ENCODE measurements around the gene FAM193A.

Gene FAM193A

DNA sequence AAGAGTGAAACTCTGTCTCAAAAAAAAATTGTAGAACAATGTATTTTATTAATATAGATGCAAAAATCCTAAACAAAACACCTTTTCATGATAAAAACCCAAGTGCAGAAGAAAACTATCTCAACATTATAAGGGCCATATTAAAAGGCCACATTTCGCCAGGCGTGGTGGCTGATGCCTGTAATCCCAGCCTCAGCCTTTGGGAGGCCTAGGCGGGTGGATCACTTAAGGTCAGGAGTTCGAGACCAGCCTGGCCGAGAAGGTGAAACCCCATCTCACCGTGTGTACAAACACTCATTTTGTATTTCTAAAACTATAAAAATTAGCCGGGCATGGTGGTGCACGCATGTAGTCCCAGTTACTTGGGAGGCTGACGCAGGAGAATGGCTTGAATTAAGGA, 9.9 kb upstream of the FAM193A start:
- TF ChIP-seq, protein P1, sequence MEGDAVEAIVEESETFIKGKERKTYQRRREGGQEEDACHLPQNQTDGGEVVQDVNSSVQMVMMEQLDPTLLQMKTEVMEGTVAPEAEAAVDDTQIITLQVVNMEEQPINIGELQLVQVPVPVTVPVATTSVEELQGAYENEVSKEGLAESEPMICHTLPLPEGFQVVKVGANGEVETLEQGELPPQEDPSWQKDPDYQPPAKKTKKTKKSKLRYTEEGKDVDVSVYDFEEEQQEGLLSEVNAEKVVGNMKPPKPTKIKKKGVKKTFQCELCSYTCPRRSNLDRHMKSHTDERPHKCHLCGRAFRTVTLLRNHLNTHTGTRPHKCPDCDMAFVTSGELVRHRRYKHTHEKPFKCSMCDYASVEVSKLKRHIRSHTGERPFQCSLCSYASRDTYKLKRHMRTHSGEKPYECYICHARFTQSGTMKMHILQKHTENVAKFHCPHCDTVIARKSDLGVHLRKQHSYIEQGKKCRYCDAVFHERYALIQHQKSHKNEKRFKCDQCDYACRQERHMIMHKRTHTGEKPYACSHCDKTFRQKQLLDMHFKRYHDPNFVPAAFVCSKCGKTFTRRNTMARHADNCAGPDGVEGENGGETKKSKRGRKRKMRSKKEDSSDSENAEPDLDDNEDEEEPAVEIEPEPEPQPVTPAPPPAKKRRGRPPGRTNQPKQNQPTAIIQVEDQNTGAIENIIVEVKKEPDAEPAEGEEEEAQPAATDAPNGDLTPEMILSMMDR (IDR thresholded peaks at IDR 0.05; ENCODE audit: low read depth, low read length), result no peak
- no peak for TF ChIP-seq EZH2phosphoT487 (IDR thresholded peaks at IDR 0.05; ENCODE audit: low read depth)
- Histone ChIP-seq H2AFZ (ENCODE audit: low read depth, low read length) (no peak overlapping the region), H3K79me2 (ENCODE audit: low read length) (no peaks in the 10 kb centered on the region), H3K27me3 (ENCODE audit: low read depth, low read length) (no peaks in the 10 kb centered on the region), H4K20me1 (ENCODE audit: insufficient read depth, low read length) (no peaks in the 10 kb centered on the region), H3K9ac (ENCODE audit: low read length) (no peak overlapping the region), H3K4me1 (ENCODE audit: low read length) (no peaks in the 10 kb centered on the region), H3K36me3 (replicated peaks; ENCODE audit: low read depth, low read length) (no peaks in the 10 kb centered on the region), H3K4me3 (ENCODE audit: low read length) (no peak overlapping the region), H3K9me3 (ENCODE audit: insufficient read depth, low read length) (no peaks in the 10 kb centered on the region), H3K4me2 (ENCODE audit: low read length) (no peak overlapping the region), H3K27ac (ENCODE audit: low read length) (no peak overlapping the region)

DNA sequence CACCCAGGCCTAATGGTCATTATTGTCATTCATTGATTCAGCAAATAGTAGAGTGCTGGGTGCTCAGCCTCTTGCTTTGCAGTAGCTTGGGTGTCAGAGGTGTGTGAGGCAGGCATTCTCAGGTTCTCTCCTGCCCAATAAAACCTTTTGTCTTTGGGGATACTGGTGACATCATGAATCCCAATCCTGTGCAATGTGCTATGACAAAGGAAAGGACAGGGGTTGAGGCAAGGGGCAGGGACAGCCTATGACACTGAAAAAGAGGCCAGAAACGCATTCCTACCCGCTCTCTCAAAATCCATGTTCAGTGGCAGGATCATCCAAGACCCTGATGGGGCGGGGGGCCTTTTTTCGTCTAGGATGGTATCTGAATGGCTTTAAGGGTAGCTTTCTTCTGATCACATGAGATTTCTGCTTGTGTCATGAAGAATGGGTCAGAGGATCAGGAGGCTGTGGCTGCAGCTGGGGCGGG, 1.5 kb upstream of the FAM193A start:
- H4K20me1 ChIP-seq (ENCODE audit: insufficient read depth, low read length), result peaks cover 19% of the 10 kb centered on the region
- H3K27me3 ChIP-seq (ENCODE audit: low read depth, low read length), result no peaks in the 10 kb centered on the region
- peaks cover 11% of the 10 kb centered on the region for H3K4me1 ChIP-seq (ENCODE audit: low read length)
- H3K9ac ChIP-seq (ENCODE audit: low read length), result peak overlapping the region; percentile 93
- H3K36me3 ChIP-seq (replicated peaks; ENCODE audit: low read depth, low read length), result peaks cover 4% of the 10 kb centered on the region
- H2AFZ ChIP-seq (ENCODE audit: low read depth, low read length), result peak overlapping the region; percentile 70
- no peaks in the 10 kb centered on the region for H3K9me3 ChIP-seq (ENCODE audit: insufficient read depth, low read length)
- H3K4me2 ChIP-seq (ENCODE audit: low read length), result peak overlapping the region; percentile 94
- peak overlapping the region; percentile 75 for H3K27ac ChIP-seq (ENCODE audit: low read length)
- TF ChIP-seq EZH2phosphoT487 (IDR thresholded peaks at IDR 0.05; ENCODE audit: low read depth), result no peak
- TF ChIP-seq, protein P1 (IDR thresholded peaks at IDR 0.05; ENCODE audit: low read depth, low read length), result no peak
- peaks cover 32% of the 10 kb centered on the region for H3K79me2 ChIP-seq (ENCODE audit: low read length)
- peak overlapping the region; percentile 93 for H3K4me3 ChIP-seq (ENCODE audit: low read length)

DNA sequence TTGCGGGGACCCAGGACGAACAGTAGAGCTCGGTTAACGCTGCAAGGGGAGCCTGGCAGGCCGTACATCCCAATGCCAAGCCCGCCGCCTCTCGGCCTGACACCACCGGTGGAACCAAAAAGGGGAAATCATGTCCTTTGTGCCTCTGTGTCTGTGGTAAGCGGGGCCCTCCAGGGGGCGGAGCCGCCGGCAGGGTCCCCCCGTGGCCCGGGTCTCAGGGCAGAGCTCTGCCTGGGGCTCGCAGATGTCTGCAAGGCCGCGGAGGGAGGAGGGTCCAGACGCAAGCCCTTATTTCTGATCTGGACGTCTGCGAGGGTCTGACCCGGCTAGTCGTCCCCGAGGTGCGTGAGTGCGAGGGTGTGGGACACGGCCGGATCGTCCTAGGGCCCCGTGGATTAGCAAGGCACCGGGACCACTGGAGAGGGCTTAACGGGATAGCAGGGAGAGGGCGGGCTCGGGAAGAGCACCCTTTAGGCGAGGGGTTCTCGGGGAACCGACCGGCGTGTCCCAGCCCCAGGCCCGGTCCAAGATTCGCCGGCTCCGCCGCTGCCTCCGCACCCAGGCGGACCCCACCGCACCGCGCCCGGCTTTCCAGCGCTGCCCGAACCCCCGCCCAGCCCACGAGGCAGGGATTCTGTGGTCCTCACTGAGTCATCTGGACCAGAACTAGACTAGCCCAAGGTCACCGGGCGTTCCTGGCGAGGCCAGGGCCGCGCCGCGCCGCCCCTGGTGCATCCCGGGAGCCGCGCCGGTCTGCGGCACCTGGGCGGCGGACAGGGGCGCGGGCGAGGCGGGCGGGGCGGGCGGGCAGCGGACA, 863 bp upstream of the FAM193A start:
- H3K27ac ChIP-seq (ENCODE audit: low read length), result peak overlapping the region; percentile 75

More for the DNA sequence above, 863 bp upstream of the FAM193A start:
- peak overlapping the region; percentile 94 for H3K4me2 ChIP-seq (ENCODE audit: low read length)
- peak overlapping the region; percentile 93 for H3K9ac ChIP-seq (ENCODE audit: low read length)
- no peaks in the 10 kb centered on the region for H3K27me3 ChIP-seq (ENCODE audit: low read depth, low read length)
- H3K4me3 ChIP-seq (ENCODE audit: low read length), result peak overlapping the region; percentile 93
- H3K79me2 ChIP-seq (ENCODE audit: low read length), result peaks cover 39% of the 10 kb centered on the region
- peak overlapping the region; percentile 70 for H2AFZ ChIP-seq (ENCODE audit: low read depth, low read length)
- H3K4me1 ChIP-seq (ENCODE audit: low read length), result peaks cover 11% of the 10 kb centered on the region
- H3K36me3 ChIP-seq (replicated peaks; ENCODE audit: low read depth, low read length), result peaks cover 4% of the 10 kb centered on the region
- TF ChIP-seq, protein P1 (IDR thresholded peaks at IDR 0.05; ENCODE audit: low read depth, low read length), result peak; percentile 55
- TF ChIP-seq EZH2phosphoT487 (IDR thresholded peaks at IDR 0.05; ENCODE audit: low read depth), result no peak
- peaks cover 19% of the 10 kb centered on the region for H4K20me1 ChIP-seq (ENCODE audit: insufficient read depth, low read length)
- H3K9me3 ChIP-seq (ENCODE audit: insufficient read depth, low read length), result no peaks in the 10 kb centered on the region

Measured in OCI-LY3 (cell line).